ENCODE measurements around the gene HAUS7.

Gene HAUS7

GRCh38 chrX:153511784-153512500 is 41.6 kb upstream of the HAUS7 start:
- no peak for TF ChIP-seq SIN3A (IDR thresholded peaks at IDR 0.05; ENCODE audit: borderline replicate concordance, insufficient read depth, low read length)
- TF ChIP-seq TAF1 (IDR thresholded peaks at IDR 0.05; ENCODE audit: borderline replicate concordance, insufficient read depth, low read length), result no peak
- no peak for TF ChIP-seq POLR2AphosphoS5 (IDR thresholded peaks at IDR 0.05; ENCODE audit: low read depth, low read length)
- no peak for TF ChIP-seq FOXP2 (optimal IDR thresholded peaks at IDR 0.05; ENCODE audit: borderline replicate concordance, extremely low read depth, extremely low read length, insufficient read depth)
- TF ChIP-seq REST (IDR thresholded peaks at IDR 0.05; ENCODE audit: insufficient read depth in 1 of 2, low read depth in 2 of 2, low read length in 2 of 2), result no peak

GRCh38 chrX:153510383-153510782 is 40.0 kb upstream of the HAUS7 start:
- TF ChIP-seq SIN3A (IDR thresholded peaks at IDR 0.05; ENCODE audit: borderline replicate concordance, insufficient read depth, low read length) (no peak), POLR2AphosphoS5 (IDR thresholded peaks at IDR 0.05; ENCODE audit: low read depth, low read length) (peak; percentile 44)

- TF ChIP-seq TAF1 (IDR thresholded peaks at IDR 0.05; ENCODE audit: borderline replicate concordance, insufficient read depth, low read length) (no peak), POLR2AphosphoS5 (IDR thresholded peaks at IDR 0.05; ENCODE audit: low read depth, low read length) (no peak)
These were observed 39.2 kb upstream of the HAUS7 start for GRCh38 chrX:153509592-153509991.

GRCh38 chrX:153507484-153508178 is 37.3 kb upstream of the HAUS7 start:
- TF ChIP-seq SIN3A (IDR thresholded peaks at IDR 0.05; ENCODE audit: borderline replicate concordance, insufficient read depth, low read length) (no peak), POLR2AphosphoS5 (IDR thresholded peaks at IDR 0.05; ENCODE audit: low read depth, low read length) (peak; percentile 49)

- TF ChIP-seq REST (IDR thresholded peaks at IDR 0.05; ENCODE audit: insufficient read depth in 1 of 2, low read depth in 2 of 2, low read length in 2 of 2) (no peak), FOXP2 (optimal IDR thresholded peaks at IDR 0.05; ENCODE audit: borderline replicate concordance, extremely low read depth, extremely low read length, insufficient read depth) (no peak), SIN3A (IDR thresholded peaks at IDR 0.05; ENCODE audit: borderline replicate concordance, insufficient read depth, low read length) (no peak), POLR2AphosphoS5 (IDR thresholded peaks at IDR 0.05; ENCODE audit: low read depth, low read length) (no peak), TAF1 (IDR thresholded peaks at IDR 0.05; ENCODE audit: borderline replicate concordance, insufficient read depth, low read length) (no peak)
These were observed 35.0 kb upstream of the HAUS7 start for GRCh38 chrX:153505361-153505760.

- no peak for TF ChIP-seq FOXP2 (optimal IDR thresholded peaks at IDR 0.05; ENCODE audit: borderline replicate concordance, extremely low read depth, extremely low read length, insufficient read depth)
- no peak for TF ChIP-seq REST (IDR thresholded peaks at IDR 0.05; ENCODE audit: insufficient read depth in 1 of 2, low read depth in 2 of 2, low read length in 2 of 2)
- no peak for TF ChIP-seq SIN3A (IDR thresholded peaks at IDR 0.05; ENCODE audit: borderline replicate concordance, insufficient read depth, low read length)
- TF ChIP-seq TAF1 (IDR thresholded peaks at IDR 0.05; ENCODE audit: borderline replicate concordance, insufficient read depth, low read length), result no peak
- no peak for TF ChIP-seq POLR2AphosphoS5 (IDR thresholded peaks at IDR 0.05; ENCODE audit: low read depth, low read length)
These were observed 34.2 kb upstream of the HAUS7 start for GRCh38 chrX:153504445-153505016.
